ENCODE data around the gene KCNJ8. TPM values are rescaled to one million over a fixed set of nuclear protein-coding genes. Genes with fewer than 3 reads are reported as not detected.
"Not testable (repeated sequence)": the region's sequence is repeated elsewhere in the genome, so short reads cannot be mapped to it uniquely, and the experiment has no call there.

The KCNJ8 gene
- polyA plus RNA-seq, 1 donor from 2014 or later: not detected

- Mint-ChIP-seq H3K27ac (no peak overlapping the region), H3K36me3 (no peaks in the 10 kb centered on the region), H3K27me3 (peaks cover 3% of the 10 kb centered on the region), H3K9me3 (peaks cover 0 to 4% (median 4%) of the 10 kb centered on the region in 3 donors), H3K4me1 (no peaks in the 10 kb centered on the region), H3K4me3 (no peak overlapping the region)
Observed at GRCh38 chr12:21797539-21797938, 23.0 kb upstream of the KCNJ8 start.

DNA sequence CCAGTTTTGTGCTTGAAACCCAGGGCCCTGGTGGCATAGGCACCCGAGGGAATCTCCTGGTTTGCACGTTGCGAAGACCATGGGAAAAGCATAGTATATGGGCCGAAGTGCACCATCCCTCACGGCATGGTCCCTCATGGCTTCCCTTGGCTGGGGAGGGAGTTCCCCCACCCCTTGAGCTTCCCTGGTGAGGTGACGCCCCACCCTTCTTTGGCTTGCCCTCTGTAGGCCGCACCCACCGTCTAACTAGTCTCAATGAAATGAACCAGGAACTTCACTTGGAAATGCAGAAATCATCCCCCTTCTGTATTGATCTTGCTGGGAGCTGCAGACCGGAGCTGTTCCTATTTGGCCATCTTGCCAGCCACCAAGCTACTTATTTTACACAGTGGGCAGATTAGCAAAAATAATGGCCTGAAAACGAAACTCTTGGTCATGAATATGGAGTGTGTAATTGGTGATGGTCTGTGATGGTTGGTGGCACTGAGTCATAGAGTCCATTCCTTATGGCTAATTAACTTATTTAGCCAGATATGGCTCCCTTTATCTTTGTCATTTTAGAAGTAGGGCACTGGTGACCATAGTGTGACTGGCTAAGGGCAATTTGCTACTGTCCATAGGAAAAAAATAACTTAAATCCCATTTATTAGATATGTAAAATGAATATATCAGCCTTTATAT, 21.3 kb upstream of the KCNJ8 start:
- no peak overlapping the region for H3K4me3 Mint-ChIP-seq
- H3K4me1 Mint-ChIP-seq: no peaks in the 10 kb centered on the region
- no peak overlapping the region for H3K27ac Mint-ChIP-seq
- H3K36me3 Mint-ChIP-seq: no peaks in the 10 kb centered on the region
- peaks cover 4% of the 10 kb centered on the region for H3K27me3 Mint-ChIP-seq
- H3K9me3 Mint-ChIP-seq: peaks cover 0 to 6% (median 4%) of the 10 kb centered on the region in 3 donors

DNA sequence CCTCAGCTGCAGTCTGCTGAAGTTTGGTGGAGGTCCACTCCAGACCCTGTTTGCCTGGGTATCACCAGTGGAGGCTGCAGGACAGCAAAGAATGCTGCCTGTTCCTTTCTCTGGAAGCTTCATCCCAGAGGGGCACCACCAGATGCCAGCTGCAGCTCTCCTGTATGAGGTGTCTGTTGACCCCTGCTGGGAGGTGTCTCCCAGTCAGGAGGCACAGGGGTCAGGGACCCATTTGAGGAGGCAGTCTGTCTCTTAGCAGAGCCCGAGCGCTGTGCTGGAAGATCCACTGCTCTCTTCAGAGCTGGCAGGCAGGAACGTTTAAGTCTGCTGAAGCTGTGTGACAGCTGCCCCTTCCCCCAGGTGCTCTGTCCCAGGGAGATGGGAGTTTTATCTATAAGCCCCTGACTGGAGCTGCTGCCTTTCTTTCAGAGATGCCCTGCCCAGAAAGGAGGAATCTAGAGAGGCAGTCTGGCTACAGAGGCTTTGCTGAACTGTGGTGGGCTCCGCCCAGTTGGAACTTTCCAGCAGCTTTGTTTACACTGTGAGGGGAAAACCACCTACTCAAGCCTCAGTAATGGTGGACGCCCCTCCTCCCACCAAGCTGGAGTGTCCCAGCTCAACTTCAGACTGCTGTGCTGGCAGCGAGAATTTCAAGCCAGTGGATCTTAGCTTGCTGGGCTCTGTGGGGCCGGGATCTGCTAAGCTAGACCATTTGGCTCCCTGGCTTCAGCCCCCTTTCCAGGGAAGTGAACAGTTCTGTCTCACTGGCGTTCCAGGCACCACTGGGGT, 20.5 kb upstream of the KCNJ8 start:
- H3K36me3 Mint-ChIP-seq, H3K27me3 Mint-ChIP-seq, H3K4me3 Mint-ChIP-seq, H3K9me3 Mint-ChIP-seq, H3K27ac Mint-ChIP-seq, H3K4me1 Mint-ChIP-seq: not testable (repeated sequence)

GRCh38 chr12:21789687-21790086, 15.2 kb upstream of the KCNJ8 start:
- not testable (repeated sequence) for H3K36me3 Mint-ChIP-seq, H3K9me3 Mint-ChIP-seq, H3K27ac Mint-ChIP-seq, H3K4me3 Mint-ChIP-seq, H3K4me1 Mint-ChIP-seq, H3K27me3 Mint-ChIP-seq

GRCh38 chr12:21788089-21788983, 13.8 kb upstream of the KCNJ8 start:
- Mint-ChIP-seq H3K27ac (no peak overlapping the region), H3K36me3 (no peaks in the 10 kb centered on the region), H3K4me1 (no peaks in the 10 kb centered on the region), H3K27me3 (peaks cover 2% of the 10 kb centered on the region), H3K9me3 (peaks cover 2 to 6% (median 4%) of the 10 kb centered on the region in 3 donors), H3K4me3 (no peak overlapping the region)

GRCh38 chr12:21786041-21786531, 11.6 kb upstream of the KCNJ8 start:
- H3K9me3 Mint-ChIP-seq: peaks cover 0 to 5% (median 2%) of the 10 kb centered on the region in 3 donors

GRCh38 chr12:21782723-21783122, 8.2 kb upstream of the KCNJ8 start:
- H3K4me1 Mint-ChIP-seq, H3K4me3 Mint-ChIP-seq, H3K9me3 Mint-ChIP-seq, H3K36me3 Mint-ChIP-seq, H3K27me3 Mint-ChIP-seq: not testable (repeated sequence)
- peak overlapping the region in 1 of 3 donors; percentile 58 for H3K27ac Mint-ChIP-seq

More at GRCh38 chr12:21786041-21786531, 11.6 kb upstream of the KCNJ8 start:
- Mint-ChIP-seq H3K36me3 (no peaks in the 10 kb centered on the region), H3K27ac (no peak overlapping the region), H3K4me1 (no peaks in the 10 kb centered on the region), H3K4me3 (no peak overlapping the region), H3K27me3 (no peaks in the 10 kb centered on the region)

DNA sequence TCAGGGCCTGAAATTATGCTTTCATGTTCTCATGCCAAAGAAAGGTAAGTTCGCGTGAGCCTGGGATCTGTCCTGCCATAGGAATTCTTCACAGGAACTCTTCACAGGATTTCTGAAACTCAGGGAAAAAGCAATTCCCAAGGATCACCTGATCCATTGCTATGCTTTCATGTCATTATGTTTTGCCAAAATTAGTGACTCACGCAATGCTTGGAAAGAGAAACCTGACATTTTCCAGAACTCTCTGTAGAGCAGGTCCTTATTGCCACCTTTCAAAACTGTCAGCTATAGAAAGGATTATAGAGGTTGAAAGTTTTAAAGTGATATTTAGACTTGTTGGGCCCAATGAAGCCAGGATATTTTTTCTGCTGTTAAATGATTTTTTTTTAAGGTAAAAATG, 6.3 kb upstream of the KCNJ8 start:
- H3K4me1 Mint-ChIP-seq: no peaks in the 10 kb centered on the region
- H3K4me3 Mint-ChIP-seq: no peak overlapping the region
- H3K27me3 Mint-ChIP-seq: peaks cover 4% of the 10 kb centered on the region
- H3K9me3 Mint-ChIP-seq: peaks cover 0 to 2% (median 0%) of the 10 kb centered on the region in 3 donors
- H3K36me3 Mint-ChIP-seq: no peaks in the 10 kb centered on the region
- H3K27ac Mint-ChIP-seq: no peak overlapping the region

DNA sequence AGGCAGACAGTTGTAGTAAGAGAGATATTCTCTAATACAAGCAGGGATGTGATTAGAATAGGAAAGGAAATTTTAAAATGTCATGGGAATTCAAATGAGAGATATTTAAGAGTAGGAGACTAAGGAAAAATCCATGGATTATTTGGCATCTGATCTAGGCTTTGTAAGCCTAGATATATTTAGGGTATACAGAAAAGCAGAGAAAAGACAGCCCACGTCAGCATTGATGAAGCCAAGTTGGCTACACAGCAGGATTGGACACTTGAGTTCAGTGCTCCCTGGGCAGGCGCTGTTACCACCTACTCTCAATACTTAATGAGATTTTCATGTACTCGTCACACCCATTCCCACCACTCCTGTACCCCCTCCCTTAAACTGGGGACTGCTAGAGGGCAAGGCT, 1.7 kb upstream of the KCNJ8 start:
- no peaks in the 10 kb centered on the region for H3K9me3 Mint-ChIP-seq
- no peak overlapping the region for H3K4me3 Mint-ChIP-seq
- H3K36me3 Mint-ChIP-seq: no peaks in the 10 kb centered on the region
- H3K4me1 Mint-ChIP-seq: peaks cover 0 to 9% (median 0%) of the 10 kb centered on the region in 3 donors
- H3K27ac Mint-ChIP-seq: no peak overlapping the region
- H3K27me3 Mint-ChIP-seq: peaks cover 18% of the 10 kb centered on the region

DNA sequence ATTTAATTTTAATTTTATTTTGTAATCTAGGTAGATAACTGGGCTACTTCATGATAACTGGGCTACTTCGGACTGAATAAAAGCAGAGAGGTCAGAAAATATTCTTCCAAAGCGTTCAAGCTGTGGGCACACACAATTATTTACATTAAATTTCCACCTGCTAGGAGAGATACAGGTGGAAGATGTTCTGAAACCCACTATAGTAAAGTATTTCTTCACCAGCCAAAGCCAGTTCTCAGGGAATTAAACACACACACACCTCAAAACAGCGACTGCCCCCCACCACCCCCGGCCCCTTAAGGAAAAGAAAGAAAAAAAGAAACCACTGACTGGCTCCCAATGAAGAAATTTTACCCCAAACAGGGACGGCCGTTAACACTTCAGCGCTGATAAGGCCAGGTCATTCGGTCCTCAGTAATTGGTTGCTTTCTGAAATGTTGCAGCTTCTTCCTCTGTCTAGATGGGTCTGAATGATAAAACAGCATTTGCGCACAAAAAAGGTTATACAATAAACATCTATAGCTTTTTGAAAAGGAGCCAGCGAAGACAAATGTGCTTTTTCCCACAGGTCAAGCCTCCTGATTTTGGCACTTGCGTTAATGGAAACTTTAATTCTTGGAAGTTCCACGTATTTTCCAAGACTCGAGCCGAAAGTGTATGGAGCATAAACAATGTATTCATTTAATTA, 771 bp upstream of the KCNJ8 start:
- no peak overlapping the region for H3K27ac Mint-ChIP-seq
- H3K27me3 Mint-ChIP-seq: peaks cover 18% of the 10 kb centered on the region
- H3K4me1 Mint-ChIP-seq: peaks cover 0 to 9% (median 0%) of the 10 kb centered on the region in 3 donors
- no peaks in the 10 kb centered on the region for H3K9me3 Mint-ChIP-seq
- H3K4me3 Mint-ChIP-seq: peak overlapping the region in 1 of 4 donors; percentile 35
- H3K36me3 Mint-ChIP-seq: no peaks in the 10 kb centered on the region

- Mint-ChIP-seq H3K4me3 (no peak overlapping the region), H3K27ac (no peak overlapping the region), H3K9me3 (no peaks in the 10 kb centered on the region), H3K4me1 (peaks cover 0 to 9% (median 0%) of the 10 kb centered on the region in 3 donors), H3K36me3 (no peaks in the 10 kb centered on the region), H3K27me3 (peaks cover 18% of the 10 kb centered on the region)
Observed at GRCh38 chr12:21773806-21774205, 700 bp downstream of the KCNJ8 start.

DNA sequence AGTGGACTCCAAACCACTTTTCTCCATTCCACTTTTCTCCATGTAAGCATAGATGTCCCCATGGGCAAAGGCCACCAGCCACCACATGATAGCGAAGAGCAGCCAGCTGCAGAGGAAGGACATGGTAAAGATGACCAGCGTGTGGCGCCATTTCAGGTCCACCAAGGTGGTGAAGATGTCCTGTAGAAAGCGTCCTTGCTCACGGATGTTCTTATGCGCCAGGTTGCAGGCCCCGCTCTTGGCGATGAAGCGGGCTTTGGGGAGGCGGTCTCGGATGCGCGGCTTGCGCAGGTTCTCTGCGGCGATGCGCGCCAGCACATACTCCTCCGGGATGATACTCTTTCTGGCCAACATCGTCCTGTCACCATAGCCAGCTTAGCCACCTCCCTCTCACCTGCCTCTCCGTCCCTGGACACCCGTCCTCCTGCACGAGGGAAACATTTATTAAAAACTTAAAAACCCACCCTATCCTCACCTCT, 1.2 kb downstream of the KCNJ8 start:
- Mint-ChIP-seq H3K4me1 (peaks cover 0 to 9% (median 0%) of the 10 kb centered on the region in 3 donors), H3K4me3 (no peak overlapping the region), H3K9me3 (no peaks in the 10 kb centered on the region), H3K27ac (no peak overlapping the region), H3K36me3 (no peaks in the 10 kb centered on the region), H3K27me3 (peaks cover 18% of the 10 kb centered on the region)

DNA sequence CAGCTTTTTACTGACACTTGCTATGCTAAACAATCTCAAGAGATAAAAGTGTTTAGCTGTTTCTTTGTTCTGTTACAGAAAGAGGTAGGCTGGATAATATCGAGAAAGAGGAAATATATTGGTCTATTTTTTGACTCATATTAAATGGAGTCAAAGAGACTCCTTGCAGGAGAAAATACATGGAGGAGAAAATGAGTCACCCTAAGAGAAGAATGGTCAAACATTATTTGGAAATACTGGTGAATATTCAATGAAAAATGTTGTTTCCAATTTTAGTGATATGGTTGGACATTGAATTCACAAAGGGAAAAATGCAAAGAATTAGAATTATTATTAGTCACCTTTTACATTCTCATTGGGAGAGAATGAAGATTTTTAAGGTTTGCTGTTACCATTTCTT, 3.2 kb downstream of the KCNJ8 start:
- Mint-ChIP-seq H3K27me3 (peaks cover 16% of the 10 kb centered on the region), H3K4me3 (no peak overlapping the region), H3K27ac (no peak overlapping the region), H3K4me1 (peaks cover 0 to 9% (median 0%) of the 10 kb centered on the region in 3 donors), H3K36me3 (no peaks in the 10 kb centered on the region), H3K9me3 (no peaks in the 10 kb centered on the region)

DNA sequence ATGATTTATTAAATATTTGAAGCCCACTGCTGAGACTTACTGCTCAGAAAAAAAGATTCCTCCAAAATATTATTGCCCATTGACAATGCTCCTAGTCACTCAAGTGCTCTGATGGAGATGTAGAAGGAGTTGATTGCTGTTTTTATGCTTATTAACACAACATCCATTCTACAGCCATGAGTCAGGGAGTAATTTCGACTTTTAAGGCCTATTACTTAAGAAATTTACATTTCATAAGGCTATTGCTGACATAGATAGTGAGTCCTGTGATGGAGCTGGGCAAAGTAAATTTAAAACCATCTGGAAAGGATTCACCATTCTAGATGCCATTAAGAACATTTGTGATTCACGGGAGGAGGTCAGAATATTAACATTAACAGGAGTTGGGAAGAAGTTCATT, 5.2 kb downstream of the KCNJ8 start:
- Mint-ChIP-seq H3K4me3 (no peak overlapping the region), H3K9me3 (no peaks in the 10 kb centered on the region), H3K36me3 (no peaks in the 10 kb centered on the region), H3K4me1 (peaks cover 0 to 5% (median 0%) of the 10 kb centered on the region in 3 donors), H3K27me3 (peaks cover 10% of the 10 kb centered on the region), H3K27ac (no peak overlapping the region)
